CD4-positive, alpha-beta T cell treated with Interleukin-15 for 4 hours (primary cell): ENCODE data around the gene ITPR1.

Experiments used
- DNase-seq: peaks from one replicate; pipeline ENCODE4 v3.0.0-alpha.2; 2020; ENCODE audit warnings: low spot score

The ITPR1 gene

DNA sequence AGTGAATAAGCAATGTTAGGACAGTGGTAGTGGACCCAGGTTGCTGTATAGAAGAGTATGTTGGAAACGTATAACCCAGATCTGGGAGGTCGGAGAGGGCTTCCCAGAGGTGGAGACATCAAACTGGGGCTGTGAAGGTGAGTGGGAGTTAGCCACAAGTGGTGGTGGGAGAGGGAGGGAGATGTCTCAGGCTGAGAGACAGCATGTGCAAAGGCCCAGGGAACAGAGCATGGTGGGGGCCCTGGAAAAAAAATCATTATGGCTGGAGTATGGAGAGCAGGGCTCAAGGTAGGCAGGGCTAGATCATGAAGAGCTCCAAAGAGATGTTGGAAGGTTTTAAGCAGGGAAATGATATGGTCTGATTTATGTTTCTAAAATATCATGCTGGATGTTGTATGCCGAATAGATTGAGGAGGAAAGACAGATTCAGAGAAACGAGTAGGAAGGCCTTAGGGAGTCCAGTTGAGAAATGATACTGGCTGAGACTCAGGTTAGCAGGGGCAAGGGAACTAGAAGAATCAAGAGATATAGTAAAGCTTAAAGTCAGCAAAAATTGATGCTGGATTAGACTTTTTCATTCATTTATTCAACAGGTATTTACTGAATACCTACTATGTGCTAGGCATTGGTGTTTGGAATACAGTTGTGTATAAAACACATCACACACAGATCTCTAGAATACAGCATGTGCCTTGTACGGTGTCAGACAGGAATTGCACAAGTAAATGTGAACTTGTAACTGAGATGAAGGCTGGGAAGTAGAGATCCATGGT is 17.0 kb downstream of the ITPR1 start:
- no peak for DNase-seq

DNA sequence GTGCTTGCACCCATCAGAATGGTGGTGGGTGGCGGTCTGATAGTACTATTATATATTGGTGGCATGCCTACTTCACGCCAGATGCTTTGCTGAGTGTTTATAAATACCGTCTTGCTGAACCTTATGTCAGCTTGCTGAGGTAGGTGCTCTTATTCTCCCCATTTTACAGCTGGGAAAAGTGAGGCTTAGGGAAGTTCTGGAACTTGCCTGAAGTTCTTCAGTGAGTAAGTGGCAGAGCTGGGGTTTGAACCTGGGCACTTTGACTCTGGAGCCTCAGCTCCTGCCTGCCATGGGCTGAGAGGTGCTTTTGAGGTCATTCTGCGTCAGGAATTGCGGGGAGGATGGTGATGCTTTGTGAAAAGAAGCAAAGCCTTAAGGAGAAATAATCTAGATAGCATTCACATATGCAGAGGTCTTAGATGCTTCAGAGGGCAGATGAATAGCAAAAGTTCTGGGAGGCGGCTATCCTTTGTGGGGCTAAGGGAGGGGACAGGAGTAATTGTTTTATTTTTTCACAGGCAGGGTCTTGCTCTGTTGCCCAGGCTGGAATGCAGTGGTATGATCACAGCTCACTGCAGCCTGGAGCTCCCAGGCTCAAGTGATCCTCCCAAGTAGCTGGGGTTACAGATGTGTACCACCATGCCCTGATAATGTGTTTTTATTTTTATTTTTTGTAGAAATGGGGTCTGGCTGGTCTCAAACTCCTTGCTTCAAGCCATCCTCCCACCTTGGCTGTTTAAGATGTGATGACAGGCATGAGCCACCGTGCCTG is 18.5 kb downstream of the ITPR1 start:
- no peak for DNase-seq

DNA sequence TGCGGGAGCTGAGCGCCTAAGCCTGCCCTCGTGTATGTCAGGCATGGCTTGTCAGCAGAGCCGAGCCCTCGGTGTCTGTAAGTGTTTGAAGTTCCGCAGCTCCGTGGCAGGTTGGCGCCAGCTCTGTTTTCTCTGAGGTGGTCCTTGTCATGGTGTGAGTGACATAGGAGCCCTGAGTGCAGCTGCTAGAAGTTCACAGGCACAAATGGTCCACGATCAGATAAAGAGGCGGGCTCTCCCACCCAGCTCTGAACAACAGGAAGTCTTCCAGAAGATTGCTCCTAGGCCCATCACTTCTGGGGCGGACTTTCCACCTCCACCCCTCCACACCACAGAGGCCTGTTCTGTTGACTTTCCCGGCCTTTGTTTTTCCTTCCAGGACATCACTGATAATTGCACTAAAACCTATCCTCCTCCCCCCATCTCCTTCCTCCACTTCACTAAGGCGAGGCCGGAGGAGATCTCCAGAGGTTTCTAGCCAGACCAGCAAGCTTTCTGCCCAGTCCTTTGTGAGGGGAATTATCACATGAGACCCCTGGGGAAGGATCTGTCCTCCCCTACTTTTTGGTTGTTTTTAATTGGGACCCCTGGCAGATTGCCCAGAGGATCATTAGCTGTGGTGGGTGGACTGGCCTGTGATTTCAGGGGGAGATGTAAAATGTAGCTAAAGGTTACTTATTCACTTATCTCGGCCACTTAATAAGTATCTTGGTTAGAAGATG is 19.9 kb downstream of the ITPR1 start:
- DNase-seq = no peak

DNA sequence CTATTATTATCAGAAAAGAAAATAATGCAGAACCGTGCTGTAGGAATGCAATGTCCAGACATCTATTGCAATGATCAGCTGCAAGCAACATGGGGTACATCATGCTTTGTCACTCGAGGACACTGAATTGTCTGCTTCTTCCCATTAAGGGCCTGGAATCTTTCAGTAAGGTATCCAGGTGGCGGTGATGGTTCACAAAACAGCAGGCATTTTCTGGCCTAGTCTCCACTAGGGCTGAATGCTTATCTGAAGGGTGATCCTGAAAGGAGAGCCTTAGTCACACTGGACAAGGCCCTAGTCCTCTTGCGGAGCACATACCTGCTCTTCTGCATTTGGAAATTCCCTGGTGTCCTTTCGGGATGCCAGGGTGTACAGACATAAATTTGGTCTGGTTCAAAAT is 21.2 kb downstream of the ITPR1 start:
- no peak for DNase-seq

DNA sequence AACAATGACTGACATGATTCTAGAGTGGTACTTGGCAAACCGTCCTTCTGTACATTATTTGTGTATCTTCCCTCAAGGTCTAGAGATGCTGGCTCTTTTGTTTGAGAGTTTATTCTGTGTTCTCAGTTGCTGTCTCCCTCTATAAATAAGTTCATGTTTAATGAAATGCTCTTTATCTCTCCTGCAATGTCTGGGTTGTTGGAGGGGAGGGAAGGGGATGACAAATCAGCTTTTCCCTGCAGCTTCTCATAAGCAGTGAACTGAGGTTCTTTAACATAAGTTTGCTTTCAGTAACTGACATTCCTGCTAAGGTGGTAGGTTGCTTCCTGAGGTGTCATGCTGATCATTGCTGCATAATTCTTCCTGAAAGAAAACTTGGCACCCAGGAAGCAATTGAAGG is 21.8 kb downstream of the ITPR1 start:
- DNase-seq = no peak

DNA sequence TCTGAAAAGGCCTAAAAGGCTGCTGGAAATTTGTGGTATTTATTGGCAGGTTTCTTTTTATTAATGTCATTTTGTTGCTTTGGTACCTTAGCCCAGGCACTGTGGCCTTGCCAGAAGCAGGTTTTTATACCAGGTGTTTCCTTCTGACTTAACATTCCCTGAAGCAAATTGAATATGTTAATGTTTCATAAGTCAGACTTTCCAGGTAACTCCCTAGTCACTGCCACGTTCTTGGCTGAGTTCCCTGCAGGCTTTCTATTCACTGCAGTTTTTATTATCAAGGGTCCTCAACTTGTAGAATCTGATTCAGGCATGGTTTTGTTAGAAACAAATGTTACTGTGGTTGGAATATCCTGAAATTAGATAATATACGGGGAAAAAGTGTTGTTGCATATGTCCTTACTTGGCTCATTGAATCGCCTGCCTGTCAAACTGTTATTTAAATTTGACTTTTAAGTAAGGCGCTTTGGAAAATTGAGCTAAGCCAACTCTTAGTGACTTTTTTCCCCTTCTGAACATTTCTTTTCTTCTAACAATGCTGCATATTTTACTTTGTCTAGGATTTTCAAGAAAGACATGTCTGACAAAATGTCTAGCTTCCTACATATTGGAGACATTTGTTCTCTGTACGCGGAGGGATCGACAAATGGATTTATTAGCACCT is 22.9 kb downstream of the ITPR1 start:
- DNase-seq = no peak

DNA sequence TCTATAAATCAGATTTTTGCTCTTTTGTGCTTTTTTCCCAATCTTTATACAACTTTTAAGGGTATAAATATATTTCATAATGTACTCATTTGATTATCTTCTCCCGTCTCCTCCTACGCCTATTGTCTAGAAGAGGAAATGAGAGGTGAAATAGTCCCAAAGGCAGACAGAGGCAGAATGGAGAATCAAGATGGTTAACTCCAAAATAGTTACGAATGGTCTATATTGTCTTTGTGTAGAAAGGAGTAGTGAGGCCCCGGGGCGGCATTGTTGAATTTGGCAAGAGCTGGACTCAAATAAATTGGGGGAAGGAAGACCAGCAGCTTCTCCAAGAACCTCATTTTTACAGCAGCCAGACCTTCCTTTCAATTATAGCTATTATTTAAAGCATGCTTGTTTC is 23.9 kb downstream of the ITPR1 start:
- no peak for DNase-seq

DNA sequence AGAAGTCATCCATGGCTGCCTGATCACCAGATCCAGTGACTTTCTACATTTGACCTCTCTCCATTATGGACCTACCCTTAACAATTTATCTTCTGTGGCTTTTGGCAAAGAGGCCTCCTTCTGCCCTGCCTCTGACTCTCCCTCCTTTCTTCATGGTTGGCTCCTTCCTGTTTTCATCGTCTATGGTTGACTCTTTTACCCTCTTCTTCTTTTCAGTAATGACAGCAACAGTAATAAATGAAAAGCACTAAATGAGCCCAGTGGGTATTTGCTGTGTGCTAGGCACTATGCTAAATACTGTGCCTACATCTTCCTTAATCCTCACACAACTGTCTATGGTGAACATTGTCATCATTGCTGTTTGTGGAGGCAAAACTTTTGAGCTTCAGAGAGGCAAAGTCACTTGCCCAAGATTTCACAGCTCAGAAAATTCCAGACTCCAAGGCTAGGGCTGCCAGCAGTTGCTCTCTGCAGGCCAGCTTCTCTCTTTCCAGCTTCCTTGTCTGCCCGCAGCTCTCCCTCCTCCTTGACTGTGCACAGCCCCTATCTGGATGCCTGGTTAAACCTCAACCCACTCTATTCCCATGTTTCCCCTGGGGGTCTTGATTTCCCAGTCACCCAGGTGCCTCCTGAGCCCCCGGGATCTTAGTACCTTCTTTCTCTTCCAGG is 24.6 kb downstream of the ITPR1 start:
- no peak for DNase-seq

DNA sequence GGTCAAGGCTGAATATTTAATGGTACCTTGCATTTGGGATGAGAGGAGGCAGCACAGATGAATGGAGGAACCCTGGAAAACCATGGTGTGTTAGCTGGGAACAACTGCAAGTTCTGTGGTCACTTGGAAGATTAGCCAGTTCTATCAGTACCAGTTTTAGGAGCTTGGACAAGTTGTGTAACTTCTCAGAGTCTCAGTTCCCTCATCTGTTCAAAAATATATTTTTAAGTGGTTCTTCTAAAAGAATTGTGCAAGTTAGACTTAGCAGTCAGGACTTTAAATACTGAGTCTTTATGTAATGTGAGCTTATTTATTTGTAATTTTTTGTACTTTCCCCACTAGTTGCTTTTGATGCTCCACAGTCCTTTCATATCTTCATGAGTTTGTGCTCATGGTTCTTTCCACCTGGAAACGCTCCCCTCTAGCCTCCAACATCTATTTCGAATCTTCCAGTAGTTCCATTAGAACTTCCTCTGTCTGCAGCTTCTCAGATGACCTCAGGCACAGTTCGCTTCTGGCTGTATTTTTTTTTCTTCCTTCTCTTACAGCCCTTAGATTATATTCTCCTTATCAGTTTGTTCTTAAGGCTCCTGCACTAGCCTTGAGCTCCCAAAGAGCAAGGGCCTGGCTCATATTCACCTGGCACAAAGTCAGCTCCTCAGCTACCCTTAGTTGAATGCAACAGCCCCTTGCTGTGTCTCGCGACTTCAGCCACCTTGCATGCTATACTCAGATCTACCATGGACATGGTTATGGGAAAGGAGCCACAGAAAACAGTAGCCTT is 27.1 kb downstream of the ITPR1 start:
- DNase-seq = no peak

DNA sequence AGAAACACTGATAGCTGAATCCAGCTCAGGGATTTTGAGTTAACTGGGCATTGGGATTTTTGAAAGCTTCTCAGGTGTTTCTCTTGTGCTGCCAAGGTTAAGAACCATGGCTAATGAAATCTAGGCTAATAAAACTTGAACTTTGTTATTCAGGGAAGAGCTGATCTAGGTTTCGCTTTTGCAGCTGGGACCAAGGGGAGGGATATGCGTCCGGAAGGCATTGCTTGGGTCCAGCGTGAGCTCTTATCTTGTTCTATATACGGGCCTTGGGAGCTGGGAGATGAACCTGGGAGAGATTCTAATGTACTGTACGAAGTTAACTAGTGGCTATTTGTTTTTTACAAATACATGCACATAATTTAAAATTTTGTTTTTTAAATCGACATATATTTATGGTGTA is 29.8 kb downstream of the ITPR1 start:
- DNase-seq = no peak

DNA sequence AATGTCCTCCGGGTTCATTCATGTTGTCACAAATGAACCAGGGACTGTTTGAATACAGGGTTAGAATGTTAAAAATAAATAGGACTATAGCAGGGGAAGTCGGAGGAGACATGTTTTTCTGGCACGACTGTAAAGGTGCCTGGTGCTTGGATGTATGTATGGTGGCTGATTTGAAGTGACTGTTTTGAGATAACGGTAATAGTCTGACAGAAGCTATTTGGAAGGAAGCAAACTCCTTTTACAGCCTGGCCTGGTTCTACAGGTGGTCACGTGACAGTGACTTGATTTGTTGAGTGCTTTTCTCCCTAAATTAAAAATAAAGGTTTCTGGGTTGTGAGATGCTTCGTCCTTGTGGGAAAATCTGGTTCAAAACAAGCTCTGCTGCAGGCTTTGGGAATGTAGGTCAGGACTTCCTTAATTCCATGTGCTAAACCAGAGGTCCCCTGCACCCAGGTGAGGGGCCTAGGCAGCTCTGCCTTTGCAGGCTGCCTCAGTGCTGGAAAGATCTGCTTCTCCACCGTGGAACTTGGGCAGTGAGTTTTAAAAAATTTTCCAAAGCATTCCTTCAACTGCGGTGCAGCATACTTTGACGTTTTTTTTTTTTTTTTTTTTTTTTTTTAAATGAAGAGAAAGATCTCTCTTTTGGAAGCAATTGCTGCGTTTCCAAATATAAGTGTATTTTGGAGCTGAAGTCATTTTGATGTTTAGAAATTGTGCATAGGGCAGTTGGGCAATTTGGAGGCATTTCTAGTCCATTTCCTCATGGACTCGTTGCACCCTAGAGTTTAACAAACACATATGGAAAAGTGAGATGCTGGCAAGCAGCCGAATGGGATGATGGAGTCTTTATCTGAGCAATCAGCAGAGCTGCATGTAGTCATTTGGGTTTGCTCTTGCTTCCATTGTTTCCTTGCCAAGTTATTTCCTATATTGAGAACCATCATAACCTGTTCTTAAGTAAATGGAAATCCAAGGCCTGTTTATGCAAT is 30.9 kb downstream of the ITPR1 start:
- no peak for DNase-seq

DNA sequence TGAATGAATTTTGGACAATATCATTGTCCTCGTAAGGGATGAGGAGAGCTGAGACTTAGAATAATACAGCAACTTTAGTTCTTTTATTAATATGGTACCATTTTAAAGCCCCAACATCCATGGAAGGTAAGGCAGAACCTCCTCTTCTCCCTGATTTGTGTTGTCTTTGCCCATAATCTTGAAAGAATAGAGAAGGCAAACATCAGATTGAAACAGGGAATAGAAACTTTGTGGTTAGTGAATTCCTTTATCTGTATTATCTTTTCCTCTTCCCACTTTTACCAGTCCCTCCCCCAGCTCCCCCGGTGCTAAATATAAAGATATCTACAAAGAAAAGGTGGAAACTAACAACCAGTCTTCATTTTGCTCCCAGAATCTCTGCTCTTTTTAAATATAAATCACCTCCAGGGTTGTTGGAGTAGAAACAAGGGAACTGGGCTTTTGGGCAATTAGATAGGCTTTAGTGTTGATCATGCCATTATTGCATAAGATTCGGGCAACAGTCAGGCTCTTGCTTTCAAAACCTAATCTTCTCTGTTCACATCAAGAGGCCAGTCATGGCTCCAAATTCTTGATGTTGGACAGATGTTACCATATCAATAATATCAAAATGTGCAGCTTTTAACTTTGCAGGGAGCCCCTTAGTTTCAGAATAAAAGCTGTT is 32.5 kb downstream of the ITPR1 start:
- no peak for DNase-seq

DNA sequence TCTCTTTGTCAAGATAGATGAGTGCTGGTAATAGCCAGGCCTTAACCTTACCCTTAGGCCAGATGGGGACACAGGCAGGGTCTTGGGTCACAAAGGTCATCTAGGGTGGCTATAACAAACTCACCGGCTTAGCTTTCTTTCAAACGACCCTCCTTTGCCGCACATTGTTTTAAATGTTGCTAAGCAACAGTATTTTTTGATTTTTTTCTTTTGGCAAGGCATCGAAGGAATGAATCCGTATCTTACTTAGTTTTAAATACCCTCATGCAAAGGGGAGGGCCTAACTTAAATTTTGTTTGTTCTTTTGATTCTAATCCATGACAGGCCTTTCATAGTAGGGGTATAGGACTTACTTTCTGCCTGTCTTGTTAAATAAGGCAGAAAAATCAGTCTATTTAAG is 35.2 kb downstream of the ITPR1 start:
- DNase-seq = no peak

DNA sequence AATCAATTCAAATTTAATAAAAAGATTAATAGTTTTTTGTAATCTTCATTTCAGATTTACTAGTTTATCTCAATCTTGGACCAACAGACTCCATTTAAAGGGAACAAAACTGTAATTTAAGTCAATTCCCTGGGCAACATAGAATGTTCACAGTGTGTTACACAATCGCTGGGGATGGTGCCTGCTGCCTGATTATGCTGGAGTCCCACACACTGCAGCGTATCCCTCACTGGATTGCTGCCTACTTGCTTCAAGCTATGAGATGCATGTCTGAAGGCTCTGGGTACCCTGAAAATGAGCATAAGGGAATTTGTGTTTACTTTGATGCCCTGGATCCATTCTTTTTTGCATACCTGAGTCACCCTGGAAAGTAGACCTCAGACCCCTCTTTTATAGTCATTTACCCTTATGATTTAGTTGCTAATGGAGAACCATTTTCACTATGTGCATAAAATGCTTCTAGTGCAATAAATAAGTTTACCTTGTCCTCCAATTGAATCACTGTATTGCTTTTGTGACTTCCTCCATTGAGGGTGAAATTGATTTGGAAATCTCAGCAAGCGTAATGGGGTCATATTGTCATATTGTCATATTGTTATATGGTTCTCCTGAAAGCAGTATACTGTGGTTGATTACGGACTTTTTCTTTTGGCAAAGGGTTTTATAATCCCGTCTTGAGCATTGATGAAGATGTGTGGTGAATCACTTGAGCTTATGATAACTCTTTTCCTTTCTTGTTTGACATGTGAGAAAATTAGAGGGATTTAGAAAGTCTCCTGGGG is 35.9 kb downstream of the ITPR1 start:
- no peak for DNase-seq

DNA sequence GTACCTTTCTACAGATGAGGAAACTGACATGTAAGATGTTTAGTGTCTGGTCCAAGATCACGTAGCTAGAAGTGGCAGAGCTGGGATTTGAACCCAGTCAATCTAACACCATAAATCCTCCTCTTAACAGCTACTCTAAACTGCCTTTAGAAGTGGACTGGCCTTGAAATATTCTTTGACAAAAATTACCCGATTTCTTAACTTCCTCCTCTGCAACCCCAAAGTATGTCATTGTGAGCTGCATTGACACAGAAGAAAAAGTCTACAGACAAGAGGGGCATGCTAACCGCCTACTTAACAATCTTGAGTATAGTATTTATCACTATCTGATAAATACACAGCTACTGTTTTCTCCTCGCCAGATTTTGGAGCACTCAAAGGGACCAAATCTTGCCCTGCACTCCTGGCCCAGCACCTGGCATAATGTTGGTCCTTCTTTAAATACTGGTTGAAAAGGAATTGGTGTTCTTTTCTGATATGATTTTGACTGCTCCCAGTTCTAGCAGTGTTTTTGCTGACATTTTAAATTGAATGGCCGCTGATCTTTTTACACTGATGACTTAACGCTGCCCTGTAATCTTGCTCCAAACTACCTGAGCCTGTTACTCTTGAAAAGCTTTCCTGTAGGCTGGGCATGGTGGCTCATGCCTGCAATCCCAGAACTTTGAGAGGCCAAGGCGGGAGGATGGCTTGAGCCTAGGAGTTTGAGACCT is 36.9 kb downstream of the ITPR1 start:
- DNase-seq = no peak

DNA sequence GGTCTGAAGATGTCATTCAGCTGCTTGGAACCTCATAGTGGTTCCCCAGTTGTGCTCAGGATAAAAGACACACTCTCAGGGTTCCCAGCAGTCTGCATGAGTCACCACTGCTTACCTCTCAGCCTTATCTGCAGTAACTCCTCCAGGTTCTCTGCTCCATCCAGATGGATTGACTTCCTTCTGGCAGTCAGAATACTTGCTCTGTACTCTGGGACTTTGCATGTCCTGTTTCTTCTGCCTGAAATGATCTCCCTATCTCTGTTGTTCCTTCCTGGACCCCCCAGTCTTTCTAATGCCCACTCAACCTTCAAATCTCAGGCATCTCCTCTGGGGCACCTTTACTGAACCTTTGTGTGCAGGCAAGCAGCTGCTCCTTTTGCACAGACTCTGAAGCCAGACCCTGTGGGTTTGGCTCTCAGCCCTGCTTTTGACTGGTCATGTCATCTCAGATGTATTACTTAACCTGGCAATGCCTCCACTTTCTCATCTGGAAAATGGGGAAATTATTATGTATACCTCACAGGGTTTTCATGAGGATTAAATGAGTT is 38.4 kb downstream of the ITPR1 start:
- DNase-seq = no peak

DNA sequence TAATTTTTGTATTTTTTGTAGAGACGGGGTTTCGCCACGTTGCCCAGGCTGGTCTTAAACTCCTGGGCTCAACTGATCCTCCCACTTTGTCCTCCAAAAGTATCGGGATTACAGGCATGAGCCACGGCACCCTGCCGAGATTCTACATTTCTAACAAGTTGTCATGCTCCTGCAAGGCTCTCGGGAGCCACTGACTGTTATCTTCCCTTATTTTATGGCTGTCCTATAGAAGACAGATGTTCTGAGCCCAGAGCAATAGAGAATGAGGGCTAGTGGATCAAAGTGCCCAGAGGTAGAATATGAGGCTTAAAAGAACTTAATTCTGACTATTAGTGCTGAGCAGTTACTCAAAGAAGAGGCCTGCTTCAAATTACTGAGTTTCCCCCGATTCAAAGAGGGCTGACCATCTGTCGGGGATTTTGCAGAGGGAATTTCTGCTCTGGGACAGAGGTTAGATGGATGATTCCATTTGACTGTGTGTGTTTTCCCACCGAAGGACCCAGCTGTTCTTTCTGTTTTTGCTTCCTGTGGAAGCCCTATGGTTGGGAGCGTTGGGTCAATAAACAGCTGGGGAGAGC is 39.5 kb downstream of the ITPR1 start:
- no peak for DNase-seq
